NCI-H2107 treated with DMSO at 0.1 percent for 48 hours (cell line): ENCODE data around the gene STKLD1.

ENCODE experiments used
- DNase-seq: peaks from one replicate; lab custom pipeline; 2025; ENCODE audit not compliant: unreplicated experiment; lab: John Stamatoyannopoulos, UW

STKLD1 gene

GRCh38 chr9:133344979-133345378 lies 31.2 kb upstream of the STKLD1 start:
- DNase-seq, result no peak

- no peak for DNase-seq
Observed at GRCh38 chr9:133345596-133345995, 30.6 kb upstream of the STKLD1 start.

DNA sequence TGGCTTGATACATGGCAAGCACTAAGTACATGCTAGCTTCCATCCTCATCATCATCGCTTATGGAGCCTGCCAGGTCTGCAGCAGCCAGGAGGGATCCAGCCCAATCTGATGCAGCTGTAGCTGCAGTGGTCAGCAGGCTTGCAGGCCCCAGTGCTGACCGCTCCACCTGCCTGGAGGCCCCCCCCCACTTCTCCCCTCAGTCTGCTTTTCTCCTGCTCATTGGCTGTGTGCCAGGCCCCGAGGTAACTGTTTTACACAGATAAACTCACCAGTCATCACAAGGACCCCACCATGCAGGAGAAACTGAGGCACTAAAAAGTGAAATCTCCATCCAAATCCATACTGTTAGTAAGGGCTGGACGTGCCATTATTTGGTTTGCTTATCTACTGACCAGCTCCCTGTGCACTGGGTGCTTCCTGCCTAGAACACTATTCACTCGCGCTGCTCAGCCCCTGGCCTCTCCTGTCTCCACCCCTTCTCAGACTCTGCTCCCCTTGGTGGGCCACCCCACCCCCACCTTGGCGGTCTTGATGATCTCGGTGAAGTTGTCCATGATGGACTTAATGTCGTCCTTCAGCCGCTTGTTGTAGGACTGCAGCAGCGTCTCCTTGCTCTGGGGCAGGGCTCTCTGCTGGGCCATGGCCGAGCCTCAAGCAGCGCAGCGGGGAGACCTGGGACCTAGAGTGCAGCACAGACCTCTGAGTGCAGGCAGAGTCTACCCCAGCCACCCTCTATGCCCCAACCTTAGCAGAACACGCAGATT lies 30.0 kb upstream of the STKLD1 start:
- no peak for DNase-seq

- DNase-seq, result no peak
Observed at GRCh38 chr9:133347515-133347984, 28.6 kb upstream of the STKLD1 start.

DNA sequence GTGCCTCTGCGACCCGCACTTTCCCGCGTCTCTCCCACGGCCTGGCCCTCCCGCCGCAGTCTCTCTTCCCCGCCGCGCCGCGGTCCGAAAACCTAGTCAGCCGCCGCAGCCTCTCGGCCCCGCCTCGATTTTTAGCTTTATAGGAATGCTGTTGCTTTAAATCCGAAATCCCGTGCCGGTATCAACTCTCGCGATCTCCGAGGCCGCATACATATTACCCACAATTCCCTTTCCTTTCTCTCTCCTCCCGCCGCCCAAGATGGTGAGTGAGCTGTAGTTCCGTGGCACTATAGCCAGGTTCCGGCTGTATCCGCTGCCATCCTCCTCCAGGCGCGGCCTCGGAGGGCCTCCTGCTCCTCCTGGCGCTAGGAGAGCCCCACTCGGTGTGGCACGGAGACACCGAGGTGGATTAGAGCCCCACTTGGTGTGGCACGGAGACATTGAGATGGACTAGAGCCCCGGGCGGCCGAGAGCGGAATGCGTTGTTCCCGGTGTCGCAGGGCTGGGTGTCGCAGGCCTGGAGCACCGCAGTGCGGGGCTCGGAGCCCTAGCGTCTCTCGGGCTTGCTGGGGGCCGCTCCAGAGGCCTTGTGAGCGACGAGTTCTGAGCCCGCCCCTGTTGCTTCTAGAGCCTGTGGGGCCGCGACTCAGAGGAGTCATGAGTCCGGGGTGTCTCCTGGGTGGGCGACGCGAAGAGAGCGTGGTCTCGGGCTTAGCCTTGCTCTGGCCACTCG lies 28.0 kb upstream of the STKLD1 start, which contains the start of the genes MED22 and RPL7A:
TSS of gene MED22 (minus strand) at position 147 of the 733 bp plus-strand sequence. CDS start 1,469 bp downstream, outside the sequence.
TSS of gene RPL7A (plus strand) at position 234 of the 733 bp plus-strand sequence. CDS start at position 260, 26 bp downstream.
- peak; percentile 90 for DNase-seq

GRCh38 chr9:133348718-133349573 lies 27.2 kb upstream of the STKLD1 start:
- DNase-seq, result no peak

GRCh38 chr9:133349965-133350616 lies 26.1 kb upstream of the STKLD1 start:
- no peak for DNase-seq

DNA sequence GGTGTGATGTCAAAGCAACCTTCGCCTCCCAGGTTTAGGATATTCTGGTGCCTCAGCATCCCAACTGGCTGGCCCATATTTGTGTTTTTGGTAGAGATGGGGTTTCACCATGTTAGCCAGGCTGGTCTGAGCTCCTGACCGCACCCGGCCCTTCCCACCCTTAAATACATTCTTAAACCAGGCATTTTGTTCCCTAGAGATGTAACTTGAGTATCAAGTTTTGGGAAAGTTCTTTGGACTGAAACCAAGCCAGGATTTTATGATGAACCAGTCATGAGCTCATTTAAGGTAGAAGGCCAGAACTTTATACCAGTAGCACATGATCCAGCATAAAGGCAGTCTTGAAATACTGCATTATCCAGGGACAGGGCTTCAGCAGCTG lies 24.6 kb upstream of the STKLD1 start:
- DNase-seq, result no peak

DNA sequence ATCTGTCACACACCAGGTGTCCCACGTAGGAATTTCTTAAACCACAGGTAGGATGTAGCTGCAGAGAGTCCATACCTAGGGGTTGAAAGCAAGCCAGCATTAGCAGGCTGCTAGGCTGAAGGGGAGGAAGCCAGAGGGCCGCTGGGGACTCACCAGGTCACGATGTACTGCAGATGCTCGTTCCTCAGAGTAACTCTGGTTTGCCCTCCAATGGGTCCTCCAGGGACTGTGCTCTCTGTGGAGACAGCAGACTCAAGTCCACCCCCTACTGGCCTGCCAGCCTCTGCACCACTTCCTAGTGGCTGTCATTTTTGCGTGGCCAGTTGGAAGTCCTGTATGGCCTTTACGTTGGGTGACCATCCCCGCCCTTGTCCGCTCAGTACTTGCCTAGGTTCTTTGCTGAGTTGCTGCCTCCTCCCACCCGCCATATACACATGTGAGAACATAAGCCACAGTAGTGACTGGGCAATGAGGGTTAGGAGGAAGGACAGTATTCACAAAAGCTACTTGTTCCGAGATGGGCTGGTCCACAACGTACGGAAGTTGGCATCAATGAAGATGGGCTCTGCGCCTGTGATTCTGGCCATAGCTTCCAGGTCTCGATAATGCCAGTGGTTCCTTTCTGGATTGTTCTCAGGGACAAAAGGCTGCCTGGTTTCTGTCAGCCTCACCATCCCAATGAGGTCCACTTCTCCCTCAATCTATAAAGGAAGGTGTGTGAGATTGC lies 24.1 kb upstream of the STKLD1 start:
- DNase-seq, result no peak

- no peak for DNase-seq
Observed at GRCh38 chr9:133352635-133353340, 23.4 kb upstream of the STKLD1 start.

GRCh38 chr9:133353548-133353947 lies 22.6 kb upstream of the STKLD1 start:
- DNase-seq, result no peak

DNA sequence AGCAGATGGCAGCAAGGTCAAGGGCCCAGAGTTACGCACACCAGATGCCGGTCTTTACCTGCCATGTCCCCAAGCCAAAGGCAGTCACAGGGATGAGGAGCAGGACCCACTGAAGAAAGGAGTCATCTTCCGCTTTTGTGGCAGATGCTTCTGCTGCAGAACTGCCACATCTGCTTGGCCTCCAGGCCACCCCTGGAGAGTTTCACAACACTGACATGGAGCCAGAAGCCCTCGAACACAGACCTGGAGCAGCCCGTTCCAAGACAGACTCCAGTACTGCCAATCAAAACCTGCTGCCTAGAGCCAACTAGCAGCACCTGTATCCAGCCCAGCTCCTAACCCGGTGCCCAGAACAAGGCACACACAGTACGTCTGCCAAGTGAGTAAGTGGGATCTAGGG lies 21.4 kb upstream of the STKLD1 start:
- no peak for DNase-seq

DNA sequence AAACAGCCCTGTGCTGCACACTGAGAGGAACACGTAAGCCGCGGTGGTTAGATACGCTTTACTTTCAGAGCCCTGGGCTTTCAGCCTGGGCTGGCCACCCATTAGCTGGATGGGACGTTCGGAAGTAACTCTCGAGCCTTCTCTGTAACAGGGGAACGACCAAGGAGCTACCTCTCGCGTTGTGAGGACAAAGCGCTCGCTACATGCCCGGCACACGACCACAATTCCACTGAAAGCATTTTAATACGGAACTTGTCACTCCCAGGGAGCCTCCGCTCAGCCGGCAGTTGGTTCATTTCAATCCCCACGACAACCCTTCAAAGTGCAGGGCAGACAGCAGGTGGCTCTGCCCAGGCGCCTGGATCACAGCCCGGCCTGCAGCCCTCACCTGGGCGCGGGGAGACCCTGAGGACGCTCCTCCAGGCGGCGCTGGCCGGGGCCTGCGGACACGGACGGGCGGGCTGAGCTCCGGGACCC lies 20.2 kb upstream of the STKLD1 start:
- no peak for DNase-seq

DNA sequence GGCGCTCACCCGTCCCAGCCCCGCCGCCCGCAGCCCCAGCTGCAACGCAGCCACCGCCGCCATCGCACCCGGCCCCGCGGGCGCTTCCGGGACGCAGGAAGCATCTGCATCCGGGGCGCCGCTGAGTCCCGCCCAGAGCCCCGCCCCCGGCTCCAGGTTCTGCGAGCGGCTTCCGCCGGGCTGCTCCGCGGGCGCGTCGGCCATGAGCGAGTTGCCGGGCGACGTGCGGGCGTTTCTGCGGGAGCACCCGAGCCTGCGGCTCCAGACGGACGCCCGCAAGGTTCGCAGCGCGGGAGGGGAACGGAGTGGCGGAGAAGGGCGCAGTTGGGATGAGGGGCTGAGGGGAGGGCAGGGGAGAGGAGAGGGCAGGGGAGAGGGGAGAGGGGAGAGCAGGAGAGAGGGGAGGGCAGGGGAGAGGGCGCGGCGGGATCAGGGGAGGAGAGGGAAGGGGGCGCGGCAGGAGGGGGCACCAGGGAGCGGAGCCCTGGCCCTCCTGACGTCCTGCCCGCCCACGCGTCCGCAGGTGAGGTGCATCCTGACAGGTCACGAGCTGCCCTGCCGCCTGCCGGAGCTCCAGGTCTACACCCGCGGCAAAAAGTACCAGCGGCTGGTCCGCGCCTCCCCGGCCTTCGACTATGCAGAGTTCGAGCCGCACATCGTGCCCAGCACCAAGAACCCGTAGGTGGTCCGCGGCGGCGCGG lies 19.6 kb upstream of the STKLD1 start, which contains the start of the genes SURF1 and SURF2:
TSS of gene SURF1 (minus strand) at position 97 of the 701 bp plus-strand sequence. CDS start at position 63, 34 bp downstream.
TSS of gene SURF2 (plus strand) at position 160 of the 701 bp plus-strand sequence. CDS start at position 203, 43 bp downstream.
- DNase-seq, result no peak

DNA sequence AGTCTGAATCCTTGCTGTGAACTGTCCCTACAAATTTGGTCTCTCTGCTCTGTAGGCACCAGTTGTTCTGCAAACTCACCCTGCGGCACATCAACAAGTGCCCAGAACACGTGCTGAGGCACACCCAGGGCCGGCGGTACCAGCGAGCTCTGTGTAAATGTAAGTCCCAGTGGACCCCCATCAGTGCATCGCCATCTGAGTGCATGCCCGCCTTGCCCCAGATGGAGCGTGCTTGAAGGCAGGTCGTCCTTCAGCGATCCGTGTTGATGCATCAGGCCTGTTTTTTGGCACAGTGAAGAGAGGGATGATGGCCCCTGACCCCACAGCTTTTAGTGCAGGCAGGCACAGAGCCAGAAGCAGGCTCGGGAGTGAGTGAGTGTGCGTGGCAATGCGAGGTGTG lies 18.5 kb upstream of the STKLD1 start:
- DNase-seq, result no peak

- DNase-seq, result no peak
Observed at GRCh38 chr9:133359399-133360175, 16.6 kb upstream of the STKLD1 start.
